Endothelial cell of umbilical vein (primary cell): Measurements from ENCODE around the gene TRPM3. TPM values are rescaled to one million over a fixed set of nuclear protein-coding genes. Genes with fewer than 3 reads are reported as not detected.

ENCODE experiments used
- BruUV-seq: library from RNA; stranded (reverse); fragments of 400-500 nt; replicated peaks from 2 replicates; lab custom pipeline; 2021; lab: Mats Ljungman, UMichigan
- CTCF ChIA-PET: fragments of 300-600, 350-600 bp; sonication (Branson Sonifier 250); formaldehyde crosslinking; loops from one replicate; lab custom pipeline; 2021; ENCODE audit warnings: antibody characterized with exemption, inconsistent platforms; lab: Charles Lee
- POLR2A ChIA-PET: fragments of 300-600, 350-600 bp; sonication (Branson Sonifier 250); formaldehyde crosslinking; loops from one replicate; lab custom pipeline; 2021; ENCODE audit warnings: antibody characterized with exemption, inconsistent platforms; lab: Charles Lee
- DNase-seq: peaks from one replicate; pipeline ENCODE4 v3.0.0-alpha.2; 2011; ENCODE audit warnings: low read depth, low spot score
- FAIRE-seq: peaks from 2 replicates; lab custom pipeline; 2011; peaks lifted over from hg19 to GRCh38; lab: Jason Lieb, UNC
- H2AFZ ChIP-seq: 2 replicates; pipeline ENCODE4 v1.6.0; 2012; ENCODE audit warnings: low read depth, low read length, control low read depth, inconsistent platforms
- H3K27ac ChIP-seq: 2 replicates; pipeline ENCODE4 v1.5.1; 2011; ENCODE audit warnings: low read depth, mild to moderate bottlenecking, control low read depth, low read length, moderate library complexity; ENCODE audit not compliant: insufficient read depth
- H3K27me3 ChIP-seq, 2 experiments: 2 replicates each; pipeline versions ENCODE4 v1.6.0 to v1.6.1; 2011; ENCODE audit warnings: low read length in 2 of 2, mixed read lengths in 1 of 2; ENCODE audit not compliant: control insufficient read depth in 2 of 2, insufficient read depth in 2 of 2
- H3K36me3 ChIP-seq, 2 experiments: 2 replicates in 1 of 2; 3 replicates in 1 of 2; pipeline ENCODE4 v1.5.1; 2011; ENCODE audit warnings: low read length in 2 of 2, mild to moderate bottlenecking in 1 of 2, moderate library complexity in 1 of 2; ENCODE audit not compliant: control insufficient read depth in 2 of 2, insufficient read depth in 2 of 2; ENCODE audit errors: extremely low read depth in 1 of 2
- H3K4me1 ChIP-seq: 3 replicates; pipeline ENCODE4 v1.5.1; 2011; ENCODE audit warnings: mild to moderate bottlenecking, low read length; ENCODE audit not compliant: control insufficient read depth, insufficient read depth; ENCODE audit errors: extremely low read depth
- H3K4me2 ChIP-seq: 2 replicates; pipeline ENCODE4 v1.6.1; 2011; ENCODE audit warnings: low read length, control low read depth, mixed read lengths; ENCODE audit not compliant: insufficient read depth
- H3K4me3 ChIP-seq, 3 experiments: fragments of 200-600 bp in 1 of 3; sonication (generic), shearing (Covaris generic) in 1 of 3; replicated peaks in 1 of 3; 2 replicates each; pipeline ENCODE4 v1.5.1; 2011 to 2016; ENCODE audit warnings: control low read depth in 3 of 3, low read length in 3 of 3, mild to moderate bottlenecking in 2 of 3, inconsistent platforms in 1 of 3, low read depth in 1 of 3, moderate library complexity in 1 of 3; ENCODE audit not compliant: insufficient read depth in 1 of 3
- H3K79me2 ChIP-seq: 2 replicates; pipeline ENCODE4 v1.6.0; 2012; ENCODE audit warnings: low read length, inconsistent platforms; ENCODE audit not compliant: control insufficient read depth, insufficient read depth
- H3K9ac ChIP-seq: replicated peaks from 2 replicates; pipeline ENCODE3; 2011; ENCODE audit warnings: low read length, control low read depth; ENCODE audit not compliant: insufficient read depth; ENCODE audit errors: extremely low read depth
- H3K9me1 ChIP-seq: replicated peaks from 3 replicates; pipeline ENCODE4 v1.6.0; 2011; ENCODE audit warnings: mild to moderate bottlenecking, low read length; ENCODE audit not compliant: control insufficient read depth, insufficient read depth; ENCODE audit errors: extremely low read depth
- H3K9me3 ChIP-seq: replicated peaks from 2 replicates; pipeline ENCODE4 v1.5.1; 2012; ENCODE audit warnings: low read length, inconsistent platforms; ENCODE audit not compliant: control insufficient read depth, insufficient read depth
- H4K20me1 ChIP-seq: replicated peaks from 2 replicates; pipeline ENCODE3; 2011; ENCODE audit warnings: mild to moderate bottlenecking, low read length; ENCODE audit not compliant: control insufficient read depth, insufficient read depth; ENCODE audit errors: extremely low read depth
- CTCF ChIP-seq, 2 donors: IDR thresholded peaks; 1 replicate in 1 of 2; 2 replicates in 1 of 2; pipeline ENCODE4 v1.5.1; 2011; ENCODE audit warnings: low read length in 2 of 2, mild to moderate bottlenecking in 2 of 2, moderate library complexity in 2 of 2, control low read depth in 1 of 2, inconsistent platforms in 1 of 2, low read depth in 1 of 2; ENCODE audit not compliant: insufficient read depth in 1 of 2; ENCODE audit errors: extremely low read depth in 1 of 2
- EZH2 ChIP-seq: IDR thresholded peaks from 2 replicates; pipeline ENCODE4 v1.6.1; 2012; ENCODE audit warnings: borderline replicate concordance, low read depth, mild to moderate bottlenecking, moderate library complexity, low read length, inconsistent platforms; ENCODE audit not compliant: severe bottlenecking
- FOS ChIP-seq: IDR thresholded peaks from 2 replicates; pipeline ENCODE4 v1.6.1; 2011; ENCODE audit warnings: mild to moderate bottlenecking, low read length, moderate library complexity, borderline replicate concordance; ENCODE audit not compliant: insufficient read depth
- GATA2 ChIP-seq: IDR thresholded peaks from 2 replicates; pipeline ENCODE4 v1.7.0; 2011; ENCODE audit warnings: low read depth, mild to moderate bottlenecking, moderate library complexity, mixed read lengths, low read length; ENCODE audit not compliant: insufficient read length, insufficient read depth
- JUN ChIP-seq: IDR thresholded peaks from 2 replicates; pipeline ENCODE4 v1.6.1; 2011; ENCODE audit warnings: borderline replicate concordance, low read depth; ENCODE audit not compliant: insufficient read length, insufficient read depth
- POLR2A ChIP-seq: IDR thresholded peaks from 2 replicates; pipeline ENCODE4 v1.6.1; 2012; ENCODE audit warnings: low read depth, mild to moderate bottlenecking, control low read depth, low read length
- POLR2AphosphoS5 ChIP-seq: IDR thresholded peaks from 2 replicates; pipeline ENCODE4 v1.6.1; 2012; ENCODE audit warnings: low read depth, mild to moderate bottlenecking, control low read depth, low read length, moderate library complexity; ENCODE audit not compliant: insufficient read depth
- dilution Hi-C: fragments of 300-500 bp; cut with MboI; formaldehyde crosslinking; loops from one replicate; pipeline ENCODE4 v1.15.0; 2019; ENCODE audit warnings: low sequenced_read_pairs; ENCODE audit not compliant: extremely low pct_ligation_motif_present
- intact Hi-C: fragments of 100-400 bp; cut with micrococcal nuclease; formaldehyde crosslinking; loops from one replicate; pipeline ENCODE4 v1.10.0; 2022
- polyA plus RNA-seq, 4 experiments: library from polyadenylated mRNA; depleted of rRNA in 3 of 4; stranded (reverse) in 3 of 4; unstranded in 1 of 4; fragments of >200 nt; gene quantifications; 2 replicates each; pipeline versions ENCODE4 v1.2.1 to v1.2.3, GENCODE V29; 2011 to 2012; ENCODE audit warnings: missing spikeins in 1 of 4
- total RNA-seq: library from RNA; stranded (reverse); gene quantifications from 2 replicates; pipeline ENCODE4 v1.2.3, GENCODE V29; 2021

Gene TRPM3
- total and polyA plus RNA-seq, 2 donors (not counting 3 experiments of a cell fraction or from before 2014, with no cell fraction given), result 0.17 to 0.33 TPM

GRCh38 chr9:71115448-71115975 is 5.9 kb downstream of the TRPM3 start:
- POLR2A ChIA-PET, result no interaction called here
- dilution Hi-C loops, result no loop called here
- no peak for FAIRE-seq
- Histone ChIP-seq H2AFZ (no peak overlapping the region), H3K4me3 (no peak overlapping the region), H4K20me1 (no peaks in the 10 kb centered on the region), H3K9ac (no peak overlapping the region), H3K4me1 (no peaks in the 10 kb centered on the region), H3K36me3 (no peaks in the 10 kb centered on the region), H3K4me2 (no peak overlapping the region), H3K79me2 (no peaks in the 10 kb centered on the region), H3K9me3 (no peaks in the 10 kb centered on the region), H3K27me3 (peaks cover 5 to 21% of the 10 kb centered on the region in 2 experiments), H3K27ac (no peak overlapping the region), H3K9me1 (no peaks in the 10 kb centered on the region)
- DNase-seq, result no peak
- intact Hi-C loops, result no loop called here
- CTCF ChIA-PET, result no interaction called here
- no TSS peak for BruUV-seq
- TF ChIP-seq FOS, result no peak
- TF ChIP-seq POLR2A, result no peak
- no peak for TF ChIP-seq EZH2
- no peak for TF ChIP-seq GATA2
- TF ChIP-seq JUN, result no peak

DNA sequence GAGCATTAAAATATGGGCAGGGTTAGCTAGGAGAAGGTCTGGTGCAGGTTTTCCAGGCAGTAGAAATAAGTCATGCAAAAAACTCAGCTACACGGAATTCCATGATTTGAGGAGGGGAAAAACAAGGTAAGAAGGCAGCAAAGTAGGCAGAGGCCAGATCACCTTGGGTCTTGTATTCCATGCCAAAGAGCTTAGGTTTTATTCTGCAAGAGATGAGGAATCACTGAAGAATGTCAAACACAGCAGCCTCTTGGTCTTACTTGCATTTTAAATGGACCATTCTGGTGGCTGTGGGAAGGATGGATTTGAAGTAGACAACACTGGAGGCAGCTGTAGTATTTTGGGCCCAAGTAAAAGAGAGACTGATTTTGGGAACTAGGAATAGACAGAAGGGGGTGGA is 8.6 kb downstream of the TRPM3 start:
- Histone ChIP-seq H3K4me2 (no peak overlapping the region), H3K27ac (no peak overlapping the region), H2AFZ (no peak overlapping the region), H3K4me3 (no peak overlapping the region), H3K9me3 (no peaks in the 10 kb centered on the region), H3K9me1 (no peaks in the 10 kb centered on the region), H3K9ac (no peak overlapping the region), H3K4me1 (no peaks in the 10 kb centered on the region), H4K20me1 (no peaks in the 10 kb centered on the region), H3K79me2 (no peaks in the 10 kb centered on the region), H3K27me3 (peaks cover 2 to 5% of the 10 kb centered on the region in 2 experiments), H3K36me3 (no peaks in the 10 kb centered on the region)
- CTCF ChIA-PET, result interaction anchor here (1.3 kb wide), 1 partner anchor 13 kb away, joined by 4 read pairs; no protein-coding TSS in a partner anchor
- DNase-seq (no peak), FAIRE-seq (no peak)
- POLR2A ChIA-PET, result no interaction called here
- dilution Hi-C loops, result no loop called here
- intact Hi-C loops, result no loop called here
- TF ChIP-seq POLR2AphosphoS5 (no peak), CTCF (IDR thresholded peaks at IDR 0.05; ENCODE audit: extremely low read depth in 1 of 2, insufficient read depth in 1 of 2, low read depth in 1 of 2, low read length in 2 of 2) (no peak)
- BruUV-seq, result no TSS peak
